Measurements from ENCODE around the gene RUNX2. TPM values are rescaled to one million over a fixed set of nuclear protein-coding genes. Genes with fewer than 3 reads are reported as not detected.

Gene RUNX2
- total and polyA plus RNA-seq, 2 of the 8 experiments (the other 6 are each of a cell fraction or from before 2014, with no cell fraction given): 0.26 to 1.2 TPM

- TF ChIP-seq, protein P1, sequence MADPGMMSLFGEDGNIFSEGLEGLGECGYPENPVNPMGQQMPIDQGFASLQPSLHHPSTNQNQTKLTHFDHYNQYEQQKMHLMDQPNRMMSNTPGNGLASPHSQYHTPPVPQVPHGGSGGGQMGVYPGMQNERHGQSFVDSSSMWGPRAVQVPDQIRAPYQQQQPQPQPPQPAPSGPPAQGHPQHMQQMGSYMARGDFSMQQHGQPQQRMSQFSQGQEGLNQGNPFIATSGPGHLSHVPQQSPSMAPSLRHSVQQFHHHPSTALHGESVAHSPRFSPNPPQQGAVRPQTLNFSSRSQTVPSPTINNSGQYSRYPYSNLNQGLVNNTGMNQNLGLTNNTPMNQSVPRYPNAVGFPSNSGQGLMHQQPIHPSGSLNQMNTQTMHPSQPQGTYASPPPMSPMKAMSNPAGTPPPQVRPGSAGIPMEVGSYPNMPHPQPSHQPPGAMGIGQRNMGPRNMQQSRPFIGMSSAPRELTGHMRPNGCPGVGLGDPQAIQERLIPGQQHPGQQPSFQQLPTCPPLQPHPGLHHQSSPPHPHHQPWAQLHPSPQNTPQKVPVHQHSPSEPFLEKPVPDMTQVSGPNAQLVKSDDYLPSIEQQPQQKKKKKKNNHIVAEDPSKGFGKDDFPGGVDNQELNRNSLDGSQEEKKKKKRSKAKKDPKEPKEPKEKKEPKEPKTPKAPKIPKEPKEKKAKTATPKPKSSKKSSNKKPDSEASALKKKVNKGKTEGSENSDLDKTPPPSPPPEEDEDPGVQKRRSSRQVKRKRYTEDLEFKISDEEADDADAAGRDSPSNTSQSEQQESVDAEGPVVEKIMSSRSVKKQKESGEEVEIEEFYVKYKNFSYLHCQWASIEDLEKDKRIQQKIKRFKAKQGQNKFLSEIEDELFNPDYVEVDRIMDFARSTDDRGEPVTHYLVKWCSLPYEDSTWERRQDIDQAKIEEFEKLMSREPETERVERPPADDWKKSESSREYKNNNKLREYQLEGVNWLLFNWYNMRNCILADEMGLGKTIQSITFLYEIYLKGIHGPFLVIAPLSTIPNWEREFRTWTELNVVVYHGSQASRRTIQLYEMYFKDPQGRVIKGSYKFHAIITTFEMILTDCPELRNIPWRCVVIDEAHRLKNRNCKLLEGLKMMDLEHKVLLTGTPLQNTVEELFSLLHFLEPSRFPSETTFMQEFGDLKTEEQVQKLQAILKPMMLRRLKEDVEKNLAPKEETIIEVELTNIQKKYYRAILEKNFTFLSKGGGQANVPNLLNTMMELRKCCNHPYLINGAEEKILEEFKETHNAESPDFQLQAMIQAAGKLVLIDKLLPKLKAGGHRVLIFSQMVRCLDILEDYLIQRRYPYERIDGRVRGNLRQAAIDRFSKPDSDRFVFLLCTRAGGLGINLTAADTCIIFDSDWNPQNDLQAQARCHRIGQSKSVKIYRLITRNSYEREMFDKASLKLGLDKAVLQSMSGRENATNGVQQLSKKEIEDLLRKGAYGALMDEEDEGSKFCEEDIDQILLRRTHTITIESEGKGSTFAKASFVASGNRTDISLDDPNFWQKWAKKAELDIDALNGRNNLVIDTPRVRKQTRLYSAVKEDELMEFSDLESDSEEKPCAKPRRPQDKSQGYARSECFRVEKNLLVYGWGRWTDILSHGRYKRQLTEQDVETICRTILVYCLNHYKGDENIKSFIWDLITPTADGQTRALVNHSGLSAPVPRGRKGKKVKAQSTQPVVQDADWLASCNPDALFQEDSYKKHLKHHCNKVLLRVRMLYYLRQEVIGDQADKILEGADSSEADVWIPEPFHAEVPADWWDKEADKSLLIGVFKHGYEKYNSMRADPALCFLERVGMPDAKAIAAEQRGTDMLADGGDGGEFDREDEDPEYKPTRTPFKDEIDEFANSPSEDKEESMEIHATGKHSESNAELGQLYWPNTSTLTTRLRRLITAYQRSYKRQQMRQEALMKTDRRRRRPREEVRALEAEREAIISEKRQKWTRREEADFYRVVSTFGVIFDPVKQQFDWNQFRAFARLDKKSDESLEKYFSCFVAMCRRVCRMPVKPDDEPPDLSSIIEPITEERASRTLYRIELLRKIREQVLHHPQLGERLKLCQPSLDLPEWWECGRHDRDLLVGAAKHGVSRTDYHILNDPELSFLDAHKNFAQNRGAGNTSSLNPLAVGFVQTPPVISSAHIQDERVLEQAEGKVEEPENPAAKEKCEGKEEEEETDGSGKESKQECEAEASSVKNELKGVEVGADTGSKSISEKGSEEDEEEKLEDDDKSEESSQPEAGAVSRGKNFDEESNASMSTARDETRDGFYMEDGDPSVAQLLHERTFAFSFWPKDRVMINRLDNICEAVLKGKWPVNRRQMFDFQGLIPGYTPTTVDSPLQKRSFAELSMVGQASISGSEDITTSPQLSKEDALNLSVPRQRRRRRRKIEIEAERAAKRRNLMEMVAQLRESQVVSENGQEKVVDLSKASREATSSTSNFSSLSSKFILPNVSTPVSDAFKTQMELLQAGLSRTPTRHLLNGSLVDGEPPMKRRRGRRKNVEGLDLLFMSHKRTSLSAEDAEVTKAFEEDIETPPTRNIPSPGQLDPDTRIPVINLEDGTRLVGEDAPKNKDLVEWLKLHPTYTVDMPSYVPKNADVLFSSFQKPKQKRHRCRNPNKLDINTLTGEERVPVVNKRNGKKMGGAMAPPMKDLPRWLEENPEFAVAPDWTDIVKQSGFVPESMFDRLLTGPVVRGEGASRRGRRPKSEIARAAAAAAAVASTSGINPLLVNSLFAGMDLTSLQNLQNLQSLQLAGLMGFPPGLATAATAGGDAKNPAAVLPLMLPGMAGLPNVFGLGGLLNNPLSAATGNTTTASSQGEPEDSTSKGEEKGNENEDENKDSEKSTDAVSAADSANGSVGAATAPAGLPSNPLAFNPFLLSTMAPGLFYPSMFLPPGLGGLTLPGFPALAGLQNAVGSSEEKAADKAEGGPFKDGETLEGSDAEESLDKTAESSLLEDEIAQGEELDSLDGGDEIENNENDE (IDR thresholded peaks at IDR 0.05; ENCODE audit: insufficient replicate concordance, low read length): no peak
- TF ChIP-seq CHD1 (IDR thresholded peaks at IDR 0.05; ENCODE audit: low read depth, low read length): no peak
- TF ChIP-seq RNF2 (IDR thresholded peaks at IDR 0.05; ENCODE audit: borderline replicate concordance, low read depth, low read length, missing control alignments, poor library complexity, severe bottlenecking): no peak
- TF ChIP-seq CBX8 (IDR thresholded peaks at IDR 0.05; ENCODE audit: borderline replicate concordance, low read depth, low read length): no peak
- TF ChIP-seq TAF7 (optimal IDR thresholded peaks at IDR 0.05; ENCODE audit: borderline replicate concordance, low read depth, low read length): no peak
- no peak for TF ChIP-seq NANOG (IDR thresholded peaks at IDR 0.05; ENCODE audit: insufficient read depth, low read depth, low read length, poor library complexity, severe bottlenecking)
- TF ChIP-seq CHD2 (IDR thresholded peaks at IDR 0.05; ENCODE audit: low read length): no peak
- TF ChIP-seq JUN (IDR thresholded peaks at IDR 0.05; ENCODE audit: low read depth, low read length): no peak
- TF ChIP-seq SP2 (IDR thresholded peaks at IDR 0.05; ENCODE audit: low read length): no peak
- TF ChIP-seq KDM4A (IDR thresholded peaks at IDR 0.05; ENCODE audit: low read depth, low read length, severe bottlenecking): no peak
Measured at GRCh38 chr6:45450132-45450531, 122.0 kb downstream of the RUNX2 start (continued).

All from H1 (cell line).